Heart right ventricle (tissue), 16 donors: ENCODE measurements around the gene MTERF2. TPM values are rescaled to one million over a fixed set of nuclear protein-coding genes. Genes with fewer than 3 reads are reported as not detected.

Experiments
- ATAC-seq, 8 donors: fragments of 200-7000 bp; cut with Tn5 transposase; one replicate each; pipeline ENCODE4 v1.9.1; 2020; ENCODE audit warnings: mild to moderate bottlenecking in 8 of 8, moderate library complexity in 8 of 8, moderate number of reproducible peaks in 1 of 8
- DNase-seq, 2 donors: peaks; one replicate each; pipeline ENCODE4 v3.0.0-alpha.2; 2020
- H3K27ac ChIP-seq, 10 donors: fragments of 200-600 bp; sonication (generic) in 2 of 10; one replicate each; pipeline versions ENCODE4 v1.5.0 to v1.8.0; 2020 to 2022; ENCODE audit warnings: mild to moderate bottlenecking in 3 of 10
- H3K27me3 ChIP-seq, 7 donors: fragments of 200-600 bp; one replicate each; pipeline ENCODE4 v1.8.0; 2021 to 2022; ENCODE audit warnings: mild to moderate bottlenecking in 2 of 7
- H3K36me3 ChIP-seq, 9 donors: fragments of 200-600 bp; sonication (generic) in 1 of 9; one replicate each; pipeline versions ENCODE4 v1.5.0 to v1.8.0; 2020 to 2022; ENCODE audit warnings: mild to moderate bottlenecking in 2 of 9
- H3K4me1 ChIP-seq, 9 donors: fragments of 200-600 bp; sonication (generic) in 1 of 9; one replicate each; pipeline versions ENCODE4 v1.5.0 to v1.8.0; 2020 to 2022; ENCODE audit warnings: mild to moderate bottlenecking in 4 of 9
- H3K4me3 ChIP-seq, 10 donors: fragments of 200-600 bp; sonication (generic) in 2 of 10; one replicate each; pipeline versions ENCODE4 v1.5.0 to v1.8.0; 2020 to 2022; ENCODE audit warnings: mild to moderate bottlenecking in 7 of 10, moderate library complexity in 2 of 10
- H3K9me3 ChIP-seq, 11 donors: fragments of 200-600 bp in 10 of 11; sonication (generic) in 2 of 11; one replicate each; pipeline versions ENCODE4 v1.5.0 to v1.8.0; 2013 to 2022; ENCODE audit warnings: mild to moderate bottlenecking in 2 of 11, control low read depth in 1 of 11, moderate library complexity in 1 of 11
- WGBS, 2 donors: extraction: QIAGEN DNeasy Blood & Tissue Kit; methylation state at CpG; one replicate each; pipeline ENCODE4 v1.1.7; 2013; ENCODE audit warnings: inconsistent platforms in 1 of 2; 5-methylcytosine and 5-hydroxymethylcytosine counted together
- intact Hi-C, 10 donors: fragments of 100-400 bp; cut with DNase I; formaldehyde crosslinking; loops; one replicate each; pipeline versions ENCODE4 v1.11.1 to v1.14.2; 2022
- polyA plus RNA-seq, 2 donors: library from polyadenylated mRNA; stranded (reverse); fragments of 200-250 nt; gene quantifications; one replicate each; pipeline ENCODE4 v1.2.3, GENCODE V29; 2013
- total RNA-seq, 10 donors: library from RNA; stranded (reverse); fragmentation: NEBNext Ultra II Directional in 3 of 10; extraction: Animal tissue kit (Norgen Biotek cat#: 25700) in 3 of 10; gene quantifications; one replicate each; pipeline versions ENCODE4 v1.2.1 to v1.2.4, GENCODE V29; 2021 to 2023
- TF ChIP-seq, protein P1 (sequence below), 9 donors: fragments of 200-600 bp; sonication (generic) in 2 of 9; IDR thresholded peaks; one replicate each; pipeline versions ENCODE4 v1.5.0 to v1.8.0; 2021 to 2022; ENCODE audit warnings: antibody characterized with exemption in 9 of 9, mild to moderate bottlenecking in 5 of 9, moderate library complexity in 1 of 9
- donor health status: Arrhythmogenic right ventricular cardiomyopathy.
- donor health status: ischemic (EF 13 %, LVEDD 7.1; RV severe dilation, severe dysfunction).
- donor health status: healthy with polysubstance abuse.
- donor health status: DM: no; HTN: yes; CAD: no.
- donor health status: DM: no; HTN: no; CAD: no.
- donor health status: ischemic (EF 25% LVEDD 6.9; RV normal size, moderate dysfunction).
- donor health status: ischemic (EF 25% LVEDD 5.7; RV mildly dilated, moderate dysfunction).
- donor health status: healthy.
- donor health status: DM: yes; HTN: yes; CAD: no.
- donor health status: Ischemic cardiomyopathy.
- donor health status: ischemic (EF 35%, LVEDD 5.7; RV mildly dilated, moderate dysfunction).
- donor health status: nonischemic (EF 11% LVEDD 7.7; RV severe dilation, severe dysfunction).
- donor health status: DM: yes; HTN: yes; CAD: no.
- donor health status: PGD.
- donor health status: ischemic (EF 29% LVEDD 5.4; RV normal size, mild dysfunction).
- donor health status: nonischemic (EF 23%, LVEDD 6.1; RV moderate dilation, normal function).

Gene MTERF2
- total and polyA plus RNA-seq, 12 donors = 13.2 to 70.0 (median 28.0) TPM

DNA sequence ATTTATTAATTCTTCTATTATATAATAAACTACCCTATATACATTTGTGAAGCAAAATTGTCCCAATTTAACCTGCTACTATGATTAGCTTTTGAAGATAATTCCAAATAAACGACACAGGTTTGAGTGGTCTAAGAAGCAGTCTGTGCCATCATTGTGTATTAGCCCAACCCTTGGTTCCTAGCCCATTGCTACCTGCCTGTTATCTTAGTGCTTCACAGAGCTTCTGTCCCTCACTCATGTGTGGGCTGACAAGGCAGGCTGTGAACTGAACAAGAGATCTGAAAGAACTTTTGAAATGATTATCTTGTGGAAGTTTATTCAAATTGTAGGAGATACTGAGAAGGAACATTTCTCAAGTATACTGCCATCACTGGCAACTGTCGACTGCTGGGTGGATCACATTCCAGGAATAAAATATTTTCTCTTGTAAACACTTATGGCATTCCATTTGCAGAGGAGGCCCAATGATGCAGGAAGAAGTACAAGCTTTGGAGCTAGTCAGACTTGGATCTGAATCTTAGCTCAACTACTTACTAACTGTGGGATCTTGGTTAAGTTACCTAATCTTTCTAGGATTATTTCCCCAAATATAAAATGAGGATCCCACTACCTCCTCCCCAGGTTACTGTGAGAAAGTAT is 7.8 kb upstream of the MTERF2 start:
- H3K27ac ChIP-seq = no peak overlapping the region

DNA sequence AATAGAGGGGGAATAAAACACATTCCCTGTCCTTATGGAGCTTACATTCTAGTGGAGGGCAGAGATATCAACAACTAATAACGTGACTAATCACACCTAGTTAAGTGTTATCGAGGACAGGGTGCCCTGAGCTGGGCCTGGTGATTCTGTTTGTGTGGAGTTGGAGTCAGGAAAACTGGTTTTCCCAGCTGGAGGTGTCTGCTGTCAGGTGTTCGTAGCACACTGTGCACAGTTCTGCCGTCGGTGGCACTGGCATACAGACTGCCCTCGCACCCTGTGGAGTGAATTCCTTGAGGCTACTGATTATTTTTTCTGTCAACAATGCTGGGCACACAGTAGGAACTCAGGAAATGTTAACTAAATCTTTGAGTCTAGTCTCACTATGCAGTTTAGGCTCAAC is 900 bp upstream of the MTERF2 start:
- WGBS, 2 donors = 56 to 64% methylated on average over 6 of the region's 6 CpGs
- H3K4me3 ChIP-seq = peak overlapping the region in 4 of 10 donors; percentile 60 to 81 (median 72)
- intact Hi-C loops = loop anchor here in 6 of 10 donors (1.0 to 10.0 kb wide), 5 partner anchors 33 to 107 kb away; partner anchors contain the start of genes CRY1 (in 6 of the 6) and TMEM263 (in 2 of the 6)

More for the DNA sequence above, 7.8 kb upstream of the MTERF2 start:
- H3K4me3 ChIP-seq = no peak overlapping the region
- peaks cover 0 to 74% (median 21%) of the 10 kb centered on the region in 9 donors for H3K36me3 ChIP-seq
- no peaks in the 10 kb centered on the region for H3K27me3 ChIP-seq
- DNase-seq (no peak), ATAC-seq (no peak)
- H3K4me1 ChIP-seq = no peaks in the 10 kb centered on the region
- TF ChIP-seq, protein P1, sequence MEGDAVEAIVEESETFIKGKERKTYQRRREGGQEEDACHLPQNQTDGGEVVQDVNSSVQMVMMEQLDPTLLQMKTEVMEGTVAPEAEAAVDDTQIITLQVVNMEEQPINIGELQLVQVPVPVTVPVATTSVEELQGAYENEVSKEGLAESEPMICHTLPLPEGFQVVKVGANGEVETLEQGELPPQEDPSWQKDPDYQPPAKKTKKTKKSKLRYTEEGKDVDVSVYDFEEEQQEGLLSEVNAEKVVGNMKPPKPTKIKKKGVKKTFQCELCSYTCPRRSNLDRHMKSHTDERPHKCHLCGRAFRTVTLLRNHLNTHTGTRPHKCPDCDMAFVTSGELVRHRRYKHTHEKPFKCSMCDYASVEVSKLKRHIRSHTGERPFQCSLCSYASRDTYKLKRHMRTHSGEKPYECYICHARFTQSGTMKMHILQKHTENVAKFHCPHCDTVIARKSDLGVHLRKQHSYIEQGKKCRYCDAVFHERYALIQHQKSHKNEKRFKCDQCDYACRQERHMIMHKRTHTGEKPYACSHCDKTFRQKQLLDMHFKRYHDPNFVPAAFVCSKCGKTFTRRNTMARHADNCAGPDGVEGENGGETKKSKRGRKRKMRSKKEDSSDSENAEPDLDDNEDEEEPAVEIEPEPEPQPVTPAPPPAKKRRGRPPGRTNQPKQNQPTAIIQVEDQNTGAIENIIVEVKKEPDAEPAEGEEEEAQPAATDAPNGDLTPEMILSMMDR (IDR thresholded peaks at IDR 0.05) = no peak
- no peaks in the 10 kb centered on the region for H3K9me3 ChIP-seq
- 21 to 41% methylated on average over 2 of the region's 2 CpGs for WGBS, 2 donors
- intact Hi-C loops = no loop called here

DNA sequence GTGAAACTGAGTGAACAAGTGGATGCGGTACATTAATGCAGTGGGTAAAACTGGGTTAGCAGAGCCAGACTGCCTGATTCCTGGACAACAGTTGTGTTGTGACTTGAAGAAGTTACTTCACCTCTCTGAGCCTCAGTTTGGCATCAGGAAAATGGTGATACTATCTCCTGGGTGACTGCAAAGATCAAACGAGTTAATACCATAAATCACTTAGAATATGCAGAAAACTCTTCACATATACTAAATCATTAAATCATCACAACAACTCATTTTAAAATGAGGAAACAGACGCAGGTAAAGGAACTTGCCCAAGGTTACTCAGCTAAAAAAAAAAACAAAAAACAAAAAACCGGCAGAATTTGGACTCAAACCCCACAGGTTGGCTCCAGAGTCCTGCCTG is 811 bp downstream of the MTERF2 start:
- 24 to 26% methylated on average over 4 of the region's 4 CpGs for WGBS, 2 donors
- Histone ChIP-seq H3K27ac (peak overlapping the region in 9 of 10 donors; percentile 87 to 93 (median 90)), H3K4me1 (peaks cover 5 to 36% (median 23%) of the 10 kb centered on the region in 9 donors), H3K27me3 (no peaks in the 10 kb centered on the region), H3K4me3 (peak overlapping the region; percentile 60 to 86 (median 72)), H3K36me3 (peaks cover 0 to 34% (median 0%) of the 10 kb centered on the region in 9 donors), H3K9me3 (no peaks in the 10 kb centered on the region)
- TF ChIP-seq, protein P1 (IDR thresholded peaks at IDR 0.05) = no peak
- ATAC-seq (no peak), DNase-seq (no peak)
- intact Hi-C loops = loop anchor here in 6 of 10 donors (2.0 to 10.0 kb wide), 4 partner anchors 41 to 109 kb away; partner anchors contain the start of gene CRY1 (in 6 of the 6)

More for the DNA sequence above, 900 bp upstream of the MTERF2 start:
- ATAC-seq (no peak), DNase-seq (no peak)
- Histone ChIP-seq H3K27ac (peak overlapping the region in 7 of 10 donors; percentile 87 to 93 (median 90)), H3K4me1 (peaks cover 4 to 27% (median 23%) of the 10 kb centered on the region in 9 donors), H3K27me3 (no peaks in the 10 kb centered on the region), H3K9me3 (no peaks in the 10 kb centered on the region), H3K36me3 (peaks cover 0 to 31% (median 0%) of the 10 kb centered on the region in 9 donors)
- TF ChIP-seq, protein P1 (IDR thresholded peaks at IDR 0.05) = no peak

DNA sequence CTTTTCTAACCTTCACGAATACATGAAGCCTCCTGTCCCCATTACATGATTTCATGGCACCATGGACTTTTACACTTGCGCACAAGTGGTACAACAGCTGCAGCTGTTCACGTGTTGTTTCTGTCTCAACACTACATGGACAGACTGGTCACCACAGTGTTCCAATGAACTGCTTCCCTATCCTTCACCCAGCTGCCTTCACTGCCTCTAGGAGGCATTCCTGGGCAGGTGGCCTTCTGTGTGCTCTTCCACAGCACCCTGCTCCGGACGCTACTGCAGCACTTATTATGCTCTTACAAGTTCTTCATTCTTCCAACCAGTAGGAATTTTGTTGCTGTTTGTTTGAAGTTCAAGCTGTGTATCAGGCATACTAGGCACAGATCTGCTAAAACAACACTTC is 1.5 kb downstream of the MTERF2 start:
- TF ChIP-seq, protein P1 (IDR thresholded peaks at IDR 0.05) = peak in 1 of 9 donors; percentile 10
- intact Hi-C loops = loop anchor here in 4 of 10 donors (5.0 to 10.0 kb wide), 3 partner anchors 42 to 109 kb away; partner anchors contain the start of gene CRY1 (in 3 of the 4)
- 86 to 88% methylated on average over 5 of the region's 5 CpGs for WGBS, 2 donors
- H3K36me3 ChIP-seq = peaks cover 0 to 34% (median 0%) of the 10 kb centered on the region in 9 donors
- peak overlapping the region in 8 of 10 donors; percentile 60 to 86 (median 72) for H3K4me3 ChIP-seq
- H3K27me3 ChIP-seq = no peaks in the 10 kb centered on the region
- no peak for DNase-seq
- no peak for ATAC-seq
- peaks cover 6 to 43% (median 29%) of the 10 kb centered on the region in 9 donors for H3K4me1 ChIP-seq
- peak overlapping the region in 1 of 10 donors; percentile 90 for H3K27ac ChIP-seq
- H3K9me3 ChIP-seq = no peaks in the 10 kb centered on the region
